HFFc6 (cell line): Measurements from ENCODE around the gene PHF21B. TPM values are rescaled to one million over a fixed set of nuclear protein-coding genes. Genes with fewer than 3 reads are reported as not detected.

Experiments
- DNase-seq: peaks from one replicate; pipeline ENCODE4 v3.0.0-alpha.2; 2018
- H3K27ac Mint-ChIP-seq: 2 replicates; pipeline ENCODE4 v1.8.0; 2020; ENCODE audit warnings: mild to moderate bottlenecking, mixed read lengths
- H3K27me3 Mint-ChIP-seq: 2 replicates; pipeline ENCODE4 v1.8.0; 2021; ENCODE audit warnings: mild to moderate bottlenecking, moderate library complexity, mixed read lengths; ENCODE audit not compliant: insufficient read depth
- H3K36me3 Mint-ChIP-seq: 2 replicates; pipeline ENCODE4 v1.8.0; 2021; ENCODE audit warnings: low read depth, mixed read lengths
- H3K4me1 Mint-ChIP-seq: 2 replicates; pipeline ENCODE4 v1.8.0; 2020; ENCODE audit warnings: low read depth, mixed read lengths
- H3K4me3 Mint-ChIP-seq: 2 replicates; pipeline ENCODE4 v1.8.0; 2020; ENCODE audit warnings: mild to moderate bottlenecking, moderate library complexity, mixed read lengths
- H3K9me3 Mint-ChIP-seq: 2 replicates; pipeline ENCODE4 v1.8.0; 2020; ENCODE audit warnings: mild to moderate bottlenecking, mixed read lengths
- CTCF ChIP-seq: fragments of 200-600 bp; sonication (generic); IDR thresholded peaks from 2 replicates; pipeline ENCODE4 v1.5.0; 2021; ENCODE audit warnings: antibody characterized with exemption, mild to moderate bottlenecking
- total RNA-seq, 6 experiments: library from RNA; stranded (reverse); fragmentation: NEBNext Ultra II Directional; extraction: Animal tissue kit (Norgen Biotek cat#: 25700); gene quantifications; 2 replicates in 1 of 6; 3 replicates in 5 of 6; pipeline ENCODE4 v1.2.3, GENCODE V29; 2021

PHF21B gene
- total RNA-seq, 6 experiments from 2014 or later = not detected

GRCh38 chr22:44880610-44881290 lies 129.1 kb downstream of the PHF21B start:
- peaks cover 32% of the 10 kb centered on the region; the same call in 1 of the 2 replicates for H3K9me3 Mint-ChIP-seq
- no peak overlapping the region for H3K4me3 Mint-ChIP-seq
- no peak for TF ChIP-seq CTCF
- no peak for DNase-seq
- H3K4me1 Mint-ChIP-seq = no peaks in the 10 kb centered on the region
- H3K27me3 Mint-ChIP-seq = peaks cover 3% of the 10 kb centered on the region
- no peak overlapping the region for H3K27ac Mint-ChIP-seq
- H3K36me3 Mint-ChIP-seq = no peaks in the 10 kb centered on the region

- Mint-ChIP-seq H3K4me1 (no peaks in the 10 kb centered on the region), H3K27me3 (peaks cover 3% of the 10 kb centered on the region), H3K9me3 (peaks cover 32% of the 10 kb centered on the region; the same call in 1 of the 2 replicates), H3K36me3 (no peaks in the 10 kb centered on the region), H3K4me3 (no peak overlapping the region), H3K27ac (no peak overlapping the region)
- no peak for TF ChIP-seq CTCF
- no peak for DNase-seq
Observed at GRCh38 chr22:44879301-44879680, 130.5 kb downstream of the PHF21B start.

- DNase-seq = no peak
- H3K4me1 Mint-ChIP-seq = no peaks in the 10 kb centered on the region
- no peak for TF ChIP-seq CTCF
- H3K9me3 Mint-ChIP-seq = peaks cover 32% of the 10 kb centered on the region; the same call in 1 of the 2 replicates
- H3K36me3 Mint-ChIP-seq = no peaks in the 10 kb centered on the region
- no peak overlapping the region for H3K4me3 Mint-ChIP-seq
- peaks cover 3% of the 10 kb centered on the region for H3K27me3 Mint-ChIP-seq
- no peak overlapping the region for H3K27ac Mint-ChIP-seq
Observed at GRCh38 chr22:44878483-44879300, 131.1 kb downstream of the PHF21B start.

GRCh38 chr22:44876921-44877320 lies 132.9 kb downstream of the PHF21B start:
- no peak for TF ChIP-seq CTCF
- Mint-ChIP-seq H3K4me1 (no peaks in the 10 kb centered on the region), H3K4me3 (no peak overlapping the region), H3K27ac (no peak overlapping the region), H3K36me3 (no peaks in the 10 kb centered on the region), H3K9me3 (peaks cover 34% of the 10 kb centered on the region), H3K27me3 (peaks cover 3% of the 10 kb centered on the region)
- DNase-seq = no peak

- Mint-ChIP-seq H3K9me3 (peaks cover 17% of the 10 kb centered on the region), H3K4me3 (no peak overlapping the region), H3K27ac (no peak overlapping the region), H3K36me3 (no peaks in the 10 kb centered on the region), H3K27me3 (no peaks in the 10 kb centered on the region; the same call in 1 of the 2 replicates), H3K4me1 (peaks cover 5% of the 10 kb centered on the region; the same call in 1 of the 2 replicates)
- no peak for DNase-seq
- no peak for TF ChIP-seq CTCF
Observed at GRCh38 chr22:44871782-44872181, 138.0 kb downstream of the PHF21B start.
